B cell (primary cell): ENCODE data around the gene PSME3. TPM values are rescaled to one million over a fixed set of nuclear protein-coding genes. Genes with fewer than 3 reads are reported as not detected.

Experiments used
- ATAC-seq: fragments of 200-7000 bp; cut with Tn5 transposase; one replicate; pipeline ENCODE4 v1.10.0; 2021; ENCODE audit warnings: low read depth, mild to moderate bottlenecking, moderate number of reproducible peaks, moderate library complexity
- CTCF ChIA-PET: fragments of 350-600 bp; sonication (Branson Sonifier 250); formaldehyde crosslinking; loops from one replicate; lab custom pipeline; 2021; ENCODE audit warnings: antibody characterized with exemption, inconsistent platforms; lab: Charles Lee
- POLR2A ChIA-PET: fragments of 350-600 bp; sonication (Branson Sonifier 250); formaldehyde crosslinking; loops from one replicate; lab custom pipeline; 2021; ENCODE audit warnings: antibody characterized with exemption; lab: Charles Lee
- DNase-seq: peaks from one replicate; pipeline ENCODE4 v3.0.0; 2013
- H2AFZ ChIP-seq: 2 replicates; pipeline ENCODE4 v1.6.1; 2012; ENCODE audit warnings: mild to moderate bottlenecking, low read depth, low read length; ENCODE audit not compliant: insufficient read depth, poor library complexity, severe bottlenecking
- H3K27ac ChIP-seq, 2 donors: 1 replicate in 1 of 2; 2 replicates in 1 of 2; pipeline ENCODE4 v1.5.1; 2012 to 2013; ENCODE audit warnings: low read length in 2 of 2, mild to moderate bottlenecking in 2 of 2, moderate library complexity in 1 of 2
- H3K27me3 ChIP-seq, 4 experiments: fragments of 200-600 bp in 1 of 4; sonication (generic) in 1 of 4; replicated peaks in 1 of 4; 1 replicate in 2 of 4; 2 replicates in 2 of 4; pipeline versions ENCODE4 v1.6.1 to v1.7.0; 2013 to 2016; ENCODE audit warnings: low read length in 3 of 4, mild to moderate bottlenecking in 2 of 4, mixed read lengths in 1 of 4, moderate library complexity in 1 of 4; ENCODE audit not compliant: insufficient read depth in 4 of 4, control insufficient read depth in 3 of 4; ENCODE audit errors: control extremely low read depth in 1 of 4
- H3K36me3 ChIP-seq, 2 experiments: replicated peaks in 1 of 2; 1 replicate in 1 of 2; 2 replicates in 1 of 2; pipeline versions ENCODE4 v1.6.1 to v1.7.1; 2013; ENCODE audit warnings: low read length in 1 of 2; ENCODE audit not compliant: insufficient read depth in 2 of 2, control insufficient read depth in 1 of 2; ENCODE audit errors: control extremely low read depth in 1 of 2, extremely low read depth in 1 of 2
- H3K4me1 ChIP-seq, 2 donors: fragments of 200-600 bp in 1 of 2; sonication (generic) in 1 of 2; 1 replicate in 1 of 2; 2 replicates in 1 of 2; pipeline versions ENCODE4 v1.5.1 to v1.6.1; 2013 to 2017; ENCODE audit warnings: low read length in 2 of 2; ENCODE audit not compliant: control insufficient read depth in 2 of 2, insufficient read depth in 2 of 2
- H3K4me2 ChIP-seq: replicated peaks from 2 replicates; pipeline ENCODE3; 2012; ENCODE audit warnings: mild to moderate bottlenecking, low read depth, low read length; ENCODE audit not compliant: poor library complexity, severe bottlenecking
- H3K4me3 ChIP-seq, 5 experiments: fragments of 200-600 bp in 1 of 5; sonication (generic) in 1 of 5; 1 replicate in 3 of 5; 2 replicates in 2 of 5; pipeline versions ENCODE4 v1.5.1 to v1.7.0; 2011 to 2016; ENCODE audit warnings: low read length in 4 of 5, mild to moderate bottlenecking in 4 of 5, low read depth in 2 of 5, control low read depth in 1 of 5, moderate library complexity in 1 of 5; ENCODE audit not compliant: insufficient read depth in 1 of 5; ENCODE audit errors: control extremely low read depth in 1 of 5, extremely low read depth in 1 of 5
- H3K79me2 ChIP-seq: fragments of 200-600 bp; sonication (generic); one replicate; pipeline ENCODE4 v1.6.0; 2016; ENCODE audit warnings: low read length; ENCODE audit not compliant: control insufficient read depth, insufficient read depth
- H3K9ac ChIP-seq: fragments of 200-600 bp; sonication (generic); 2 replicates; pipeline ENCODE4 v1.6.1; 2017; ENCODE audit warnings: mild to moderate bottlenecking, low read length, moderate library complexity
- H3K9me3 ChIP-seq, 3 donors: one replicate each; pipeline versions ENCODE4 v1.6.1 to v1.7.1; 2013; ENCODE audit warnings: low read length in 2 of 3; ENCODE audit not compliant: control insufficient read depth in 2 of 3, insufficient read depth in 1 of 3; ENCODE audit errors: control extremely low read depth in 1 of 3
- H4K20me1 ChIP-seq: 2 replicates; pipeline ENCODE4 v1.6.0; 2012; ENCODE audit warnings: mild to moderate bottlenecking, low read length; ENCODE audit not compliant: insufficient read depth, control insufficient read depth, poor library complexity, severe bottlenecking
- H3K27ac Mint-ChIP-seq: one replicate; pipeline ENCODE4 v1.8.0; 2021; ENCODE audit warnings: mixed read lengths
- H3K27me3 Mint-ChIP-seq: one replicate; pipeline ENCODE4 v1.8.0; 2021; ENCODE audit warnings: mixed read lengths
- H3K4me1 Mint-ChIP-seq: one replicate; pipeline ENCODE4 v1.8.0; 2021; ENCODE audit warnings: mixed read lengths
- H3K4me3 Mint-ChIP-seq: one replicate; pipeline ENCODE4 v1.8.0; 2021; ENCODE audit warnings: mixed read lengths
- H3K9me3 Mint-ChIP-seq: one replicate; pipeline ENCODE4 v1.8.0; 2022; ENCODE audit warnings: mixed read lengths; ENCODE audit not compliant: insufficient read depth
- CTCF ChIP-seq: fragments of 200-600 bp; IDR thresholded peaks from one replicate; pipeline ENCODE4 v1.8.0; 2022; ENCODE audit warnings: antibody characterized with exemption, mild to moderate bottlenecking
- EZH2 ChIP-seq: IDR thresholded peaks from 2 replicates; pipeline ENCODE4 v1.6.1; 2012; ENCODE audit warnings: borderline replicate concordance, low read depth, mild to moderate bottlenecking, moderate library complexity, low read length; ENCODE audit not compliant: insufficient read depth, poor library complexity, severe bottlenecking
- WGBS: methylation state at CpG from one replicate; pipeline ENCODE4 v1.1.5; 2013; ENCODE audit warnings: missing lambda C conversion rate; ENCODE audit not compliant: insufficient coverage; 5-methylcytosine and 5-hydroxymethylcytosine counted together
- intact Hi-C: fragments of 100-400 bp; cut with micrococcal nuclease; formaldehyde crosslinking; loops from one replicate; pipeline ENCODE4 v1.10.0; 2022
- polyA plus RNA-seq: library from polyadenylated mRNA; depleted of rRNA; stranded (reverse); fragments of >200 nt; gene quantifications from 2 replicates; pipeline ENCODE4 v1.2.3, GENCODE V29; 2012
- total RNA-seq, 2 donors: library from RNA; stranded (reverse); fragments of 120-200 nt in 1 of 2; gene quantifications; 1 replicate in 1 of 2; 2 replicates in 1 of 2; pipeline versions ENCODE4 v1.2.3 to v1.2.4, GENCODE V29; 2013 to 2022

The PSME3 gene
- total and polyA plus RNA-seq, 2 donors (not counting 1 experiment from before 2014, with no cell fraction given): 43.4 to 76.2 TPM

GRCh38 chr17:42857389-42857788, 24.2 kb downstream of the PSME3 start:
- no peak overlapping the region for H3K4me3 ChIP-seq
- H3K27me3 ChIP-seq: peaks cover 0 to 5% (median 0%) of the 10 kb centered on the region in 4 experiments
- Mint-ChIP-seq H3K4me3 (no peak overlapping the region), H3K4me1 (no peaks in the 10 kb centered on the region), H3K27me3 (peaks cover 3% of the 10 kb centered on the region), H3K9me3 (no peaks in the 10 kb centered on the region), H3K27ac (no peak overlapping the region)
- H4K20me1 ChIP-seq: no peaks in the 10 kb centered on the region
- H3K9ac ChIP-seq: no peak overlapping the region
- WGBS: 100% methylated on average over 1 of the region's 1 CpG
- no peak for TF ChIP-seq EZH2
- TF ChIP-seq CTCF: no peak
- no peaks in the 10 kb centered on the region for H3K4me1 ChIP-seq
- H3K27ac ChIP-seq: no peak overlapping the region
- H3K4me2 ChIP-seq: no peak overlapping the region
- H3K9me3 ChIP-seq: no peaks in the 10 kb centered on the region
- CTCF ChIA-PET: no interaction called here
- H3K79me2 ChIP-seq: no peaks in the 10 kb centered on the region
- ATAC-seq: no peak
- no peak for DNase-seq
- intact Hi-C loops: no loop called here
- POLR2A ChIA-PET: no interaction called here
- H3K36me3 ChIP-seq: no peaks in the 10 kb centered on the region
- H2AFZ ChIP-seq: no peak overlapping the region

GRCh38 chr17:42865638-42866094, 32.5 kb downstream of the PSME3 start:
- H3K4me1 Mint-ChIP-seq: no peaks in the 10 kb centered on the region
- WGBS: 82% methylated on average over 7 of the region's 7 CpGs
- TF ChIP-seq EZH2: no peak
- TF ChIP-seq CTCF: no peak

More at GRCh38 chr17:42865638-42866094, 32.5 kb downstream of the PSME3 start:
- Histone ChIP-seq H2AFZ (no peak overlapping the region), H4K20me1 (no peaks in the 10 kb centered on the region), H3K9ac (no peak overlapping the region), H3K27ac (no peak overlapping the region), H3K4me2 (no peak overlapping the region), H3K27me3 (peaks cover 0 to 8% (median 0%) of the 10 kb centered on the region in 4 experiments), H3K36me3 (no peaks in the 10 kb centered on the region), H3K4me1 (no peaks in the 10 kb centered on the region), H3K9me3 (peaks cover 0 to 2% (median 0%) of the 10 kb centered on the region in 3 donors), H3K79me2 (no peaks in the 10 kb centered on the region), H3K4me3 (no peak overlapping the region)
- POLR2A ChIA-PET: no interaction called here
- ATAC-seq: no peak
- CTCF ChIA-PET: no interaction called here
- Mint-ChIP-seq H3K27me3 (peaks cover 21% of the 10 kb centered on the region), H3K4me3 (no peak overlapping the region), H3K27ac (no peak overlapping the region), H3K9me3 (no peaks in the 10 kb centered on the region)
- intact Hi-C loops: no loop called here
- no peak for DNase-seq
